Aorta (tissue), 5 donors: Measurements from ENCODE around the gene TRIM37. TPM values are rescaled to one million over a fixed set of nuclear protein-coding genes. Genes with fewer than 3 reads are reported as not detected.

Experiments used
- ATAC-seq: fragments of 200-7000 bp; cut with Tn5 transposase; one replicate; pipeline ENCODE4 v1.9.1; 2022; ENCODE audit warnings: moderate library complexity; ENCODE audit not compliant: low FRiP score
- DNase-seq, 2 donors: peaks; one replicate each; pipeline ENCODE4 v3.0.0-alpha.2; 2020
- H3K27ac ChIP-seq, 2 donors: one replicate each; pipeline ENCODE4 v1.5.1; 2013; ENCODE audit warnings: low read length in 2 of 2, mild to moderate bottlenecking in 2 of 2, moderate library complexity in 2 of 2, control low read depth in 1 of 2, inconsistent platforms in 1 of 2, low read depth in 1 of 2
- H3K27me3 ChIP-seq, 2 donors: one replicate each; pipeline ENCODE4 v1.6.1; 2013; ENCODE audit warnings: control low read depth in 1 of 2, low read length in 1 of 2, mild to moderate bottlenecking in 1 of 2, moderate library complexity in 1 of 2; ENCODE audit not compliant: insufficient read depth in 2 of 2, control insufficient read depth in 1 of 2
- H3K36me3 ChIP-seq, 2 donors: one replicate each; pipeline ENCODE4 v1.6.1; 2013; ENCODE audit warnings: control low read depth in 1 of 2, low read length in 1 of 2, mild to moderate bottlenecking in 1 of 2; ENCODE audit not compliant: insufficient read depth in 2 of 2, control insufficient read depth in 1 of 2
- H3K4me1 ChIP-seq, 2 donors: one replicate each; pipeline ENCODE4 v1.6.1; 2013; ENCODE audit warnings: low read length in 2 of 2, control low read depth in 1 of 2, mild to moderate bottlenecking in 1 of 2, moderate library complexity in 1 of 2; ENCODE audit not compliant: insufficient read depth in 2 of 2, control insufficient read depth in 1 of 2
- H3K4me3 ChIP-seq, 2 donors: one replicate each; pipeline ENCODE4 v1.5.1; 2013; ENCODE audit warnings: low read length in 2 of 2, control low read depth in 1 of 2, mild to moderate bottlenecking in 1 of 2
- H3K9me3 ChIP-seq: one replicate; pipeline ENCODE4 v1.6.1; 2013; ENCODE audit warnings: mild to moderate bottlenecking, low read length; ENCODE audit not compliant: control insufficient read depth
- WGBS, 2 donors: extraction: QIAGEN DNeasy Blood & Tissue Kit; methylation state at CpG; one replicate each; pipeline ENCODE4 v1.1.7; 2013; 5-methylcytosine and 5-hydroxymethylcytosine counted together
- intact Hi-C, 2 donors: fragments of 100-400 bp; cut with DNase I; formaldehyde crosslinking; loops; one replicate each; pipeline versions ENCODE4 v1.14.2 to v1.15.0; 2022
- microRNA-seq, 2 donors: library from miRNA; unstranded; fragments of <30 nt; microRNA quantifications; one replicate each; pipeline ENCODE4 v1.2.0, GENCODE V29; 2020
- polyA plus RNA-seq, 2 donors: library from polyadenylated mRNA; stranded (reverse); fragments of 200-250 nt; gene quantifications; one replicate each; pipeline ENCODE4 v1.2.3, GENCODE V29; 2013
- total RNA-seq, 2 donors: library from RNA; stranded (reverse); fragmentation: NEBNext Ultra II Directional; extraction: Animal tissue kit (Norgen Biotek cat#: 25700); gene quantifications; one replicate each; pipeline ENCODE4 v1.2.1, GENCODE V29; 2021
- donor health status: healthy with polysubstance abuse.
- donor health status: Bipolar disorder and iron deficiency.
- donor health status: DM: no; HTN: no; CAD: no.
- donor health status: DM: no; HTN: no; CAD: no.
- donor health status: DM: yes; HTN: yes; CAD: no.

Gene TRIM37
- total and polyA plus RNA-seq, 4 donors = 7.9 to 23.8 (median 14.2) TPM

- ATAC-seq = no peak
- 80 to 89% methylated on average over 2 of the region's 2 CpGs for WGBS, 2 donors
- Histone ChIP-seq H3K36me3 (no peaks in the 10 kb centered on the region), H3K27ac (no peak overlapping the region), H3K4me1 (no peaks in the 10 kb centered on the region), H3K9me3 (peaks cover 2% of the 10 kb centered on the region), H3K27me3 (no peaks in the 10 kb centered on the region), H3K4me3 (no peak overlapping the region)
- intact Hi-C loops = no loop called here
- DNase-seq = no peak
These were observed 162.5 kb downstream of the TRIM37 start for GRCh38 chr17:58944166-58944565.

DNA sequence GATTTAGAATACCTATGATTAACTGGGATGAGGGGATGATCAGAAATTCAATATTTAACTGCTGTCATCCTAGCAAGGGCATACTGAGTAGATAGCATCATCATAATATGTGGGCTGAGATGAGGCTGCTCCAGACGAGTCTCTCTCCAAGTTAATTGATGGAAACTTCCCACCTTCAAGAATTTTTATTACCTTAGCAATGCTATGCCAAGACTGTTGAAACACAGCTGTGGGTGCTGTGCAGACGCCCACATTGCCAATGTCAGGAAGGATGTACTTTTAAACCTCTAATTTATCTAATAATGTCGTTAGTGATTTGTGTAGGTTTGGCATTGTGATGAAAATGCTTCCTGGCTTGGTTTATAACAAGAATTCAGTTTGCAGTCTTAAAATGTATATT is 170.4 kb downstream of the TRIM37 start:
- intact Hi-C loops = no loop called here
- 40 to 49% methylated on average over 3 of the region's 3 CpGs for WGBS, 2 donors
- Histone ChIP-seq H3K27me3 (no peaks in the 10 kb centered on the region), H3K9me3 (no peaks in the 10 kb centered on the region), H3K27ac (no peak overlapping the region), H3K4me1 (no peaks in the 10 kb centered on the region), H3K4me3 (no peak overlapping the region), H3K36me3 (no peaks in the 10 kb centered on the region)
- DNase-seq (no peak), ATAC-seq (no peak)

DNA sequence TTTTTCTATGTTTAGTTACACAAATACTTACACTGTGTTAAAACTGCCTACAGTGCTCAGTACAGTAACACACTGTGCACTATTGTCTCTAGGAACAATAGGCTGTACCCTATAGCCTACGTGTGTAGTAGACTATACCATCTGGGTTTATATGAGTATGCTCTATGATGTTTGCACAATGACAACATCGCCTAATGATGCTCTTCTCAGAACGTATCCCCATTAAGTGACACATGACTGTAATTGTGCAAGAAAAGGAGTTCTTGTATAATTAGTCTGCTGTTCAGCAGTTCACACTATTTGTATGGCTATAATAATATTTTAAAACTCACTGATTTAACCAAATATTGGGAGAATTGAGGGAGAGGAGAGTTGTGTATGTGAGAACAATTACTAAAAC is 173.7 kb downstream of the TRIM37 start:
- Histone ChIP-seq H3K27me3 (no peaks in the 10 kb centered on the region), H3K36me3 (no peaks in the 10 kb centered on the region), H3K9me3 (no peaks in the 10 kb centered on the region), H3K27ac (no peak overlapping the region), H3K4me1 (no peaks in the 10 kb centered on the region), H3K4me3 (no peak overlapping the region)
- ATAC-seq (no peak), DNase-seq (no peak)
- intact Hi-C loops = no loop called here
- WGBS, 2 donors = 78 to 83% methylated on average over 3 of the region's 3 CpGs

Small RNA genes lying within 50 kb of the gene (microRNA-seq; reads per million reads assigned to microRNA genes)
- gene MIR301A = 58.7 to 218 reads per million in 2 donors
- 482 to 575 reads per million in 2 donors for gene MIR454

Other genes starting within 250 kb of the TRIM37 start
- gene SKA2, start 48.3 kb upstream of the TRIM37 start, total RNA-seq = 10 to 100 TPM; 20.5 to 25.8 TPM
- gene SKA2, start 48.3 kb upstream of the TRIM37 start, polyA plus RNA-seq = 100 to 1,000 TPM in 1 of 2 donors, 10 to 100 TPM in 1; 29.1 to 111 TPM
- gene PRR11, start 48.9 kb upstream of the TRIM37 start, total RNA-seq = 1 to 10 TPM in 1 of 2 donors, under 1 TPM in 1; 0.62 to 2.9 TPM
- gene PRR11, start 48.9 kb upstream of the TRIM37 start, polyA plus RNA-seq = 1 to 10 TPM in 1 of 2 donors, under 1 TPM in 1; 0.13 to 1.8 TPM
- gene SMG8, start 103.2 kb upstream of the TRIM37 start, total RNA-seq = 10 to 100 TPM in 1 of 2 donors, 1 to 10 TPM in 1; 7.5 to 11.3 TPM
- gene SMG8, start 103.2 kb upstream of the TRIM37 start, polyA plus RNA-seq = 1 to 10 TPM; 3.6 to 4.2 TPM
- gene GDPD1, start 113.6 kb upstream of the TRIM37 start, total RNA-seq = 1 to 10 TPM; 1.5 to 3.8 TPM
- gene GDPD1, start 113.6 kb upstream of the TRIM37 start, polyA plus RNA-seq = under 1 TPM in 1 of 2 donors, not detected in 1; 0.51 TPM
- gene YPEL2, start 224.8 kb upstream of the TRIM37 start, total RNA-seq = 10 to 100 TPM; 38.5 to 54.0 TPM
- gene YPEL2, start 224.8 kb upstream of the TRIM37 start, polyA plus RNA-seq = 10 to 100 TPM; 16.8 to 23.0 TPM